Mesenchymal stem cell (in vitro differentiated cells and primary cell): ENCODE measurements around the gene BCL6B.

Experiments used
- DNase-seq: peaks from one replicate; pipeline ENCODE4 v3.0.0-alpha.2; 2013
- H2AFZ ChIP-seq: one replicate; pipeline ENCODE4 v1.6.1; 2013; ENCODE audit warnings: low read depth, mild to moderate bottlenecking, control low read depth, inconsistent platforms, low read length, moderate library complexity
- H2AK5ac ChIP-seq: 2 replicates; pipeline ENCODE4 v1.6.1; 2013; ENCODE audit warnings: low read length, moderate library complexity, mild to moderate bottlenecking, inconsistent platforms; ENCODE audit not compliant: severe bottlenecking
- H2BK120ac ChIP-seq: one replicate; pipeline ENCODE4 v1.6.1; 2013; ENCODE audit warnings: low read depth, mild to moderate bottlenecking, inconsistent platforms, low read length, moderate library complexity
- H2BK12ac ChIP-seq, 2 experiments: one replicate each; pipeline ENCODE4 v1.6.1; 2013; ENCODE audit warnings: inconsistent platforms in 2 of 2, low read length in 2 of 2, mild to moderate bottlenecking in 2 of 2, moderate library complexity in 2 of 2, control low read depth in 1 of 2
- H2BK15ac ChIP-seq: one replicate; pipeline ENCODE4 v1.6.1; 2013; ENCODE audit warnings: mild to moderate bottlenecking, low read depth, inconsistent platforms; ENCODE audit not compliant: poor library complexity, severe bottlenecking
- H2BK5ac ChIP-seq: 2 replicates; pipeline ENCODE4 v1.6.1; 2013; ENCODE audit warnings: low read depth, mild to moderate bottlenecking, low read length, control low read depth, inconsistent platforms; ENCODE audit not compliant: poor library complexity, severe bottlenecking
- H3K14ac ChIP-seq, 2 experiments: one replicate each; pipeline ENCODE4 v1.6.1; 2013; ENCODE audit warnings: inconsistent platforms in 2 of 2, low read length in 2 of 2, control low read depth in 1 of 2, mild to moderate bottlenecking in 1 of 2, moderate library complexity in 1 of 2
- H3K18ac ChIP-seq, 2 experiments: one replicate each; pipeline ENCODE4 v1.6.1; 2013; ENCODE audit warnings: inconsistent platforms in 2 of 2, low read length in 2 of 2, control low read depth in 1 of 2, low read depth in 1 of 2, mild to moderate bottlenecking in 1 of 2
- H3K23ac ChIP-seq, 2 experiments: one replicate each; pipeline ENCODE4 v1.6.1; 2013; ENCODE audit warnings: inconsistent platforms in 2 of 2, low read length in 2 of 2, mild to moderate bottlenecking in 2 of 2, moderate library complexity in 2 of 2, control low read depth in 1 of 2
- H3K27ac ChIP-seq: 2 replicates; pipeline ENCODE4 v1.5.1; 2013; ENCODE audit warnings: mild to moderate bottlenecking, moderate library complexity, low read length, control low read depth, inconsistent platforms; ENCODE audit not compliant: poor library complexity, severe bottlenecking
- H3K27me3 ChIP-seq, 2 experiments: 2 replicates each; pipeline versions ENCODE4 v1.6.1 to v1.7.0; 2013; ENCODE audit warnings: low read length in 2 of 2, mild to moderate bottlenecking in 2 of 2, moderate library complexity in 2 of 2, control low read depth in 1 of 2, inconsistent platforms in 1 of 2; ENCODE audit not compliant: control insufficient read depth in 1 of 2, insufficient read depth in 1 of 2
- H3K36me3 ChIP-seq, 2 experiments: 2 replicates each; pipeline versions ENCODE4 v1.6.1 to v1.7.0; 2013; ENCODE audit warnings: low read length in 2 of 2, control low read depth in 1 of 2, inconsistent platforms in 1 of 2, low read depth in 1 of 2, mild to moderate bottlenecking in 1 of 2; ENCODE audit not compliant: insufficient read depth in 2 of 2, control insufficient read depth in 1 of 2
- H3K4ac ChIP-seq, 2 experiments: one replicate each; pipeline ENCODE4 v1.6.1; 2013; ENCODE audit warnings: inconsistent platforms in 2 of 2, low read length in 2 of 2, mild to moderate bottlenecking in 2 of 2, moderate library complexity in 2 of 2, control low read depth in 1 of 2, low read depth in 1 of 2
- H3K4me1 ChIP-seq: 2 replicates; pipeline ENCODE4 v1.6.1; 2013; ENCODE audit warnings: low read depth, low read length, control low read depth; ENCODE audit not compliant: control insufficient read depth, insufficient read depth
- H3K4me2 ChIP-seq: 2 replicates; pipeline ENCODE4 v1.6.1; 2013; ENCODE audit warnings: low read length, mild to moderate bottlenecking, inconsistent platforms; ENCODE audit not compliant: poor library complexity, severe bottlenecking
- H3K4me3 ChIP-seq, 2 experiments: 2 replicates each; pipeline versions ENCODE4 v1.5.1 to v1.7.0; 2013; ENCODE audit warnings: low read length in 2 of 2, mild to moderate bottlenecking in 2 of 2, control low read depth in 1 of 2, low read depth in 1 of 2; ENCODE audit not compliant: insufficient read depth in 1 of 2
- H3K79me1 ChIP-seq: replicated peaks from 2 replicates; pipeline ENCODE4 v1.6.1; 2013; ENCODE audit warnings: mild to moderate bottlenecking, control low read depth, low read length, inconsistent platforms; ENCODE audit not compliant: poor library complexity, severe bottlenecking
- H3K9ac ChIP-seq: 2 replicates; pipeline ENCODE4 v1.7.0; 2013; ENCODE audit warnings: mild to moderate bottlenecking, low read length, moderate library complexity
- H3K9me3 ChIP-seq: 2 replicates; pipeline ENCODE4 v1.7.0; 2013; ENCODE audit warnings: mild to moderate bottlenecking, low read length; ENCODE audit not compliant: control insufficient read depth
- H4K8ac ChIP-seq: one replicate; pipeline ENCODE4 v1.6.1; 2013; ENCODE audit warnings: inconsistent platforms, mild to moderate bottlenecking, low read length, moderate library complexity
- H4K91ac ChIP-seq: one replicate; pipeline ENCODE4 v1.6.1; 2013; ENCODE audit warnings: mild to moderate bottlenecking, low read length, inconsistent platforms
- WGBS: methylation state at CpG from one replicate; pipeline ENCODE4 v1.1.7; 2013; ENCODE audit warnings: mixed read lengths; 5-methylcytosine and 5-hydroxymethylcytosine counted together

The BCL6B gene

DNA sequence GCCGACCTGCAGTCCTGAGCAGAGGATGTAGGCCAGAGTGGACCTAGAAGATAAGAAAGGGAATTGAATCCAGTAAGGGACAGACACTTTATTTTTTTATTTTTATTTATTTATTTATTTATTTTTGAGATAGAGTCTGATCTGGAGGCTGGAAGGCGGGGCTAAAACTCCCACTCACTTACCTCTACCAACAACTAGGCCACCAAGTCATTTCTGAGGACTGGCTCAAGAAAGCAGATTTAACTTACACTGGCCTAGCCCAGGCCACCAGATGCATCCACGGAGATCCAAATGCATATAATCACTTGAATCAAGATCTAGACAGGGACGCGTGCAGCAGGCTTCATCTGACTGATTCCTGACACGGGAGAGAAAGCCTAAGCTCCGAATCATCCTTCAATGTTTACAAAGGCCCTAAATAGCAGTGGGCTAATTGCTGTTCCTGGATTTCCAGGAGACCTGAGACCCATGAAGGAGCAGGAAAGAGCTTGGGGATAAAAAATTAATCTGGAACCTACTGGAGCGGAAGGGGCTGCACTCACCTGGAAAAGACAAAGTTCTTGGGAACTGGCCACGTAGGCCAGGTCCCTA, 28.1 kb upstream of the BCL6B start:
- no peak overlapping the region for H3K27ac ChIP-seq
- peak; percentile 29 for DNase-seq

DNA sequence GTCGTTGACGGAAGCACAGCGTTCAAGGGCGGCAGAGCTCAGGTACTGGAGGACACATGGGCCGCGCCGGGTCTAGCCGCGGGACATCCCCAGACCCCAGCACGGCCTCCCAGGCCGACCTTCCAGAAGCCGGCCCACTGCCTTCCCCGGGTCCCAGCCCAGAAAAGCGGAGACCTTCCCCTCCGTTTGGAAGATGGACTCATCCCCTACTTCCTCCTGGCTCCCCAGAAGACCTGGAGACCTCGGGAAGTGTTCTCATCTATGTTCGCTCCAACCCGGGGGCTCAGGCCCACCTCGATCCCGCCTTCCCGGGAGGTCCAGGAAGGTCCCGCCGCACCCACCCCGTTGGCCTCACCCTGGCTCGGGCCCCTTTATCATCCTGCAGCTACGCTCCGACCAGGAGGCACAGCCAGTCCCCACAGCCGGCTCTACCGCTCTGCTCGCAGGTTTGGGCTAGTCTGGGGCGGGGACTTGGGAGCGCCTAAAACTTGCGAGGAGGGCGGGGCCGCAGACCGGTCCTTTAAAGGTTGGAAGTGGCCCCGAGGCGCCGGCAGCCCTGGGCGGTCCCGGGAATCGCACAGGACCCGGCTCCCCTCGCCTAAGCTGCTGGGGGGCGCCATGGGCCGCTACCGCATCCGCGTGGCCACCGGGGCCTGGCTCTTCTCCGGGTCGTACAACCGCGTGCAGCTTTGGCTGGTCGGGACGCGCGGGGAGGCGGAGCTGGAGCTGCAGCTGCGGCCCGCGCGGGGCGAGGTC, 27.2 kb upstream of the BCL6B start, which contains the start of gene ALOX12:
Gene ALOX12 (plus strand): TSS at position 550 of the 756 bp plus-strand sequence. CDS start 69 bp downstream, at position 619.
- Histone ChIP-seq H3K4me1 (peaks cover 1% of the 10 kb centered on the region), H3K79me1 (peaks cover 11% of the 10 kb centered on the region), H3K27ac (no peak within 1 kb of the TSS), H2BK15ac (no peak within 1 kb of the TSS), H4K91ac (no peak within 1 kb of the TSS), H3K23ac (no peak within 1 kb of the TSS), H3K4me3 (peak within 1 kb of the TSS in 1 of 2 experiments; percentile 56), H2BK12ac (no peak within 1 kb of the TSS), H3K9me3 (no peaks in the 10 kb centered on the region), H2BK5ac (no peak within 1 kb of the TSS), H3K27me3 (no peaks in the 10 kb centered on the region), H2AK5ac (no peak within 1 kb of the TSS), H2BK120ac (no peak within 1 kb of the TSS), H3K36me3 (peaks cover 38 to 46% of the 10 kb centered on the region in 2 experiments), H3K4ac (no peak within 1 kb of the TSS), H2AFZ (no peak within 1 kb of the TSS), H3K4me2 (no peak within 1 kb of the TSS), H3K14ac (no peak within 1 kb of the TSS), H3K9ac (peak within 1 kb of the TSS; percentile 59), H4K8ac (peak within 1 kb of the TSS; percentile 60), H3K18ac (no peak within 1 kb of the TSS)
- 39% methylated on average over 63 of the region's 64 CpGs for WGBS
- DNase-seq, result no peak

More for the DNA sequence above, 28.1 kb upstream of the BCL6B start:
- H3K9ac ChIP-seq, result no peak overlapping the region
- peaks cover 1% of the 10 kb centered on the region for H3K4me1 ChIP-seq
- H3K4ac ChIP-seq, result no peak overlapping the region
- H4K91ac ChIP-seq, result no peak overlapping the region
- peaks cover 3% of the 10 kb centered on the region for H3K79me1 ChIP-seq
- H4K8ac ChIP-seq, result no peak overlapping the region
- no peak overlapping the region for H3K14ac ChIP-seq
- H3K4me3 ChIP-seq, result no peak overlapping the region
- no peak overlapping the region for H2BK15ac ChIP-seq
- no peak overlapping the region for H3K18ac ChIP-seq
- H2BK12ac ChIP-seq, result no peak overlapping the region
- H2BK120ac ChIP-seq, result no peak overlapping the region
- H3K36me3 ChIP-seq, result peaks cover 29 to 38% of the 10 kb centered on the region in 2 experiments
- H2BK5ac ChIP-seq, result no peak overlapping the region
- H2AFZ ChIP-seq, result no peak overlapping the region
- H3K27me3 ChIP-seq, result no peaks in the 10 kb centered on the region
- H3K23ac ChIP-seq, result no peak overlapping the region
- H3K9me3 ChIP-seq, result no peaks in the 10 kb centered on the region
- WGBS, result 76% methylated on average over 8 of the region's 9 CpGs
- no peak overlapping the region for H3K4me2 ChIP-seq
- no peak overlapping the region for H2AK5ac ChIP-seq

DNA sequence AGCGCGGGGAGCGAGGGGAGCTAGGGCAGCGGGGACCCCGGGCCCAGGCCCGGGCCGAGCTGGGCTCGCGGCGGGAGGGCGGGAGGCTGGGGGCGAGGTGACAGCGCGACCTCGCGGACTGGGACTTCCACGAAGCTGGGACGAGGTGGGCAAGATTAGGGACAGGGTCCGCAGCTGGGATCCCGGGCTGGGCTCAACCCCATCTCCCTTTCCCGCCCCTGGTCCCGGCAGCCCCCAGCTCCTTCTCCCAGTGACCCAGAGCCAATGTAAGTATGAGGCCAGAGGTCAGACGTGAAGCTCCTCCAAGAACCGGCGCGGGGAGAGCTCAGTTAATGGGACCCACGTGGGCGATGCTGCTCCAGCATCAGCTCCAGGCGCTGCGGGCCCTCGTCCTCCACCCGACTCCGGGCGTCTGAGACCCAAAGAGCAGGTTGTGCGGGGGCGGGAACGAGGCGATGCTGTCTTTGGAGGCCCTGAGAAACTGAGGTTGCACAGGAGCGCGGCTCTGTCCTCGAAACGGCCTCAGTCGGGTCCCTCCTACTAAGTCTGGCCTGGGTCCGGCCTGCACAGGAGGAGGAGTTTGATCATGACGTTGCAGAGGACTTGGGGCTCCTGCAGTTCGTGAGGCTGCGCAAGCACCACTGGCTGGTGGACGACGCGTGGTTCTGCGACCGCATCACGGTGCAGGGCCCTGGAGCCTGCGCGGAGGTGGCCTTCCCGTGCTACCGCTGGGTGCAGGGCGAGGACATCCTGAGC, 26.4 kb upstream of the BCL6B start:
- no peak overlapping the region for H3K4me2 ChIP-seq
- WGBS, result 73% methylated on average over 46 of the region's 58 CpGs
- no peak overlapping the region for H2BK120ac ChIP-seq

DNA sequence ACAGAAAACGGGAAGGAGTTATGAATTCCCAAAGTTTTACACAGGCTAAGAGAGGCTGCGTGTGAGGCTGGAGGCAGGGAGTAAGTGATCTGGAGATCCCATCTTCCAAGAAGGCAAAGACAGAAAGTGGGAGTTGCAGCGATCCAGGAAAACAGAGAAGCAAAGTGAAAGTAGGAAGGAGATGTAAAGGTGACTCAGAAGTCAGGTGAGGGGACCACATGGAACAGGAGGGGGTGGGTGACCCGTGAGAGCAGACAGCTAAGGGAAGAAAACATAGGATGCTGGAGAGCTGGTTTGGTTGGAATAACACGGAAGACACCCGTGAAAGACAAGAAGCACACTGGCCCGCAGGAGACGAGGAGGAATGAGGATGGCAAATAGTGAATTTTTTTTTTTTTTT, 25.7 kb upstream of the BCL6B start:
- H2BK5ac ChIP-seq, result no peak overlapping the region
- no peak overlapping the region for H4K91ac ChIP-seq
- no peak overlapping the region for H4K8ac ChIP-seq
- no peaks in the 10 kb centered on the region for H3K27me3 ChIP-seq
- DNase-seq, result no peak
- peaks cover 1% of the 10 kb centered on the region for H3K4me1 ChIP-seq
- no peak overlapping the region for H3K4me3 ChIP-seq
- no peak overlapping the region for H2BK15ac ChIP-seq
- no peak overlapping the region for H3K9ac ChIP-seq
- peaks cover 20% of the 10 kb centered on the region for H3K79me1 ChIP-seq
- no peak overlapping the region for H2AFZ ChIP-seq
- H2BK12ac ChIP-seq, result no peak overlapping the region
- H3K18ac ChIP-seq, result no peak overlapping the region
- H3K27ac ChIP-seq, result no peak overlapping the region
- no peak overlapping the region for H3K4me2 ChIP-seq
- no peak overlapping the region for H3K14ac ChIP-seq
- no peak overlapping the region for H2AK5ac ChIP-seq
- H3K23ac ChIP-seq, result no peak overlapping the region
- H2BK120ac ChIP-seq, result no peak overlapping the region
- no peaks in the 10 kb centered on the region for H3K9me3 ChIP-seq
- 84% methylated on average over 8 of the region's 8 CpGs for WGBS
- H3K36me3 ChIP-seq, result peaks cover 53 to 57% of the 10 kb centered on the region in 2 experiments
- H3K4ac ChIP-seq, result no peak overlapping the region

More for the DNA sequence above, 26.4 kb upstream of the BCL6B start:
- H4K8ac ChIP-seq, result peak overlapping the region; percentile 60
- H3K27ac ChIP-seq, result no peak overlapping the region
- H3K27me3 ChIP-seq, result no peaks in the 10 kb centered on the region
- peak overlapping the region; percentile 59 for H3K9ac ChIP-seq
- H3K4me1 ChIP-seq, result peaks cover 1% of the 10 kb centered on the region
- no peaks in the 10 kb centered on the region for H3K9me3 ChIP-seq
- no peak overlapping the region for H2BK12ac ChIP-seq
- H2AFZ ChIP-seq, result no peak overlapping the region
- H3K23ac ChIP-seq, result no peak overlapping the region
- peaks cover 46 to 53% of the 10 kb centered on the region in 2 experiments for H3K36me3 ChIP-seq
- no peak overlapping the region for H2BK5ac ChIP-seq
- H2BK15ac ChIP-seq, result no peak overlapping the region
- no peak overlapping the region for H3K4ac ChIP-seq
- no peak overlapping the region for H3K14ac ChIP-seq
- peaks cover 15% of the 10 kb centered on the region for H3K79me1 ChIP-seq
- no peak overlapping the region for H4K91ac ChIP-seq
- no peak overlapping the region for H3K18ac ChIP-seq
- H3K4me3 ChIP-seq, result peak overlapping the region in 1 of 2 experiments; percentile 56
- no peak overlapping the region for H2AK5ac ChIP-seq
- DNase-seq, result no peak
